Effector memory CD4-positive, alpha-beta T cell (primary cell): ENCODE data around the gene POLR3E.
A peak's percentile ranks its signal among the peaks of the same experiment; 100 is the strongest.

Experiments
- DNase-seq, 3 donors: peaks; one replicate each; pipeline ENCODE4 v3.0.0-alpha.2; 2020
- H3K27ac ChIP-seq: 2 replicates; pipeline ENCODE4 v1.7.0; 2013; ENCODE audit warnings: mild to moderate bottlenecking, low read length, moderate library complexity; ENCODE audit not compliant: insufficient read depth, poor library complexity, severe bottlenecking
- H3K27me3 ChIP-seq: replicated peaks from 2 replicates; pipeline ENCODE4 v1.7.0; 2013; ENCODE audit warnings: mild to moderate bottlenecking, low read length; ENCODE audit not compliant: insufficient read depth, control insufficient read depth, poor library complexity, severe bottlenecking
- H3K36me3 ChIP-seq: 2 replicates; pipeline ENCODE4 v1.7.0; 2013; ENCODE audit warnings: mild to moderate bottlenecking, low read length, moderate library complexity; ENCODE audit not compliant: control insufficient read depth, insufficient read depth
- H3K4me1 ChIP-seq: 2 replicates; pipeline ENCODE4 v1.7.0; 2013; ENCODE audit warnings: low read length, mild to moderate bottlenecking; ENCODE audit not compliant: control insufficient read depth, insufficient read depth, poor library complexity, severe bottlenecking
- H3K4me3 ChIP-seq: 2 replicates; pipeline ENCODE4 v1.7.0; 2013; ENCODE audit warnings: low read length, low read depth, mild to moderate bottlenecking; ENCODE audit not compliant: insufficient read depth, poor library complexity, severe bottlenecking
- H3K9me3 ChIP-seq: 2 replicates; pipeline ENCODE4 v1.7.0; 2013; ENCODE audit warnings: mild to moderate bottlenecking, low read length, moderate library complexity; ENCODE audit not compliant: control insufficient read depth
- total RNA-seq, 3 donors: gene quantifications; one replicate each; lab custom pipeline; 2026; lab: John Stamatoyannopoulos, UW

POLR3E gene, protein sequence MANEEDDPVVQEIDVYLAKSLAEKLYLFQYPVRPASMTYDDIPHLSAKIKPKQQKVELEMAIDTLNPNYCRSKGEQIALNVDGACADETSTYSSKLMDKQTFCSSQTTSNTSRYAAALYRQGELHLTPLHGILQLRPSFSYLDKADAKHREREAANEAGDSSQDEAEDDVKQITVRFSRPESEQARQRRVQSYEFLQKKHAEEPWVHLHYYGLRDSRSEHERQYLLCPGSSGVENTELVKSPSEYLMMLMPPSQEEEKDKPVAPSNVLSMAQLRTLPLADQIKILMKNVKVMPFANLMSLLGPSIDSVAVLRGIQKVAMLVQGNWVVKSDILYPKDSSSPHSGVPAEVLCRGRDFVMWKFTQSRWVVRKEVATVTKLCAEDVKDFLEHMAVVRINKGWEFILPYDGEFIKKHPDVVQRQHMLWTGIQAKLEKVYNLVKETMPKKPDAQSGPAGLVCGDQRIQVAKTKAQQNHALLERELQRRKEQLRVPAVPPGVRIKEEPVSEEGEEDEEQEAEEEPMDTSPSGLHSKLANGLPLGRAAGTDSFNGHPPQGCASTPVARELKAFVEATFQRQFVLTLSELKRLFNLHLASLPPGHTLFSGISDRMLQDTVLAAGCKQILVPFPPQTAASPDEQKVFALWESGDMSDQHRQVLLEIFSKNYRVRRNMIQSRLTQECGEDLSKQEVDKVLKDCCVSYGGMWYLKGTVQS
- 132 to 164 (median 134) reads per million in 3 donors for total RNA-seq

DNA sequence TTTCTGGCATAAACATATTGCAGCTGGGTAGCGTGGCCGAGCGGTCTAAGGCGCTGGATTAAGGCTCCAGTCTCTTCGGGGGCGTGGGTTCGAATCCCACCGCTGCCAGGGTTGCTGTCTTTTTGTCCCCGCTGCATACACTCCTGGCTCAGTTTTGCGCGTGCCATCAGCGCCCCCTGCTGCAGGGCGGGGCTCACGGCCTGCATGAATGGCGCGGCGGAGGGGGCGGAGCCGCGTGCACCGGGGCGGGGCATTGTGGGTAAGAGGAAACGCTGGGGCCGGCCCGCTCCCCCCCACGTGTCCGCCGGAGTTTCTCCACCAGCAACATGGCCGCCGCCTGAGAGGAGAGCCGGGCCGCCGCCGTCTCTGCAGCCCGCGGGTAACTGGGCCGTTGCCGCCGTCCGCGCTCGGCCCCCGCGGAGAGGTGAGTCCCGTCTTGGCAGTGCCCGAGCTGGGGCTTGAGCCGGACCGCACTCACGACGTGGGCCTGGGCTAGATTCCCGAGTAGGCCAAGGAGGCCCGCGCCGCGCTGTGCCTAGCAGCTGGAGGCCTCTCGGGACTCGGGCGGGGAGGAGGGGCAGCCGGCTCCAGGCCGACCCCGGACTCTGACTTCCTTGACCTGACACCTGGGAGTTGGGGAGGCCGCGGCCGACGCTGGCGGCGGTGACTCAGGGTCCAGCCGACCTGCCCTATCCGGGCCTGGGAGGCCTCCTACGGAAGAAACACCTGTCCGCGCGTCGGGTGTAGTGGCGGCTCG is at the start of gene POLR3E:
Gene POLR3E (plus strand): TSS at position 296 of the 757 bp plus-strand sequence. CDS start 5,560 bp downstream, outside the sequence.
- DNase-seq = peak; percentile 99 to 100 (median 100)
- Histone ChIP-seq H3K27me3 (no peaks in the 10 kb centered on the region), H3K36me3 (peaks cover 5% of the 10 kb centered on the region), H3K4me3 (peak within 1 kb of the TSS; percentile 97), H3K27ac (peak within 1 kb of the TSS; percentile 98), H3K9me3 (no peaks in the 10 kb centered on the region), H3K4me1 (peaks cover 14% of the 10 kb centered on the region)

DNA sequence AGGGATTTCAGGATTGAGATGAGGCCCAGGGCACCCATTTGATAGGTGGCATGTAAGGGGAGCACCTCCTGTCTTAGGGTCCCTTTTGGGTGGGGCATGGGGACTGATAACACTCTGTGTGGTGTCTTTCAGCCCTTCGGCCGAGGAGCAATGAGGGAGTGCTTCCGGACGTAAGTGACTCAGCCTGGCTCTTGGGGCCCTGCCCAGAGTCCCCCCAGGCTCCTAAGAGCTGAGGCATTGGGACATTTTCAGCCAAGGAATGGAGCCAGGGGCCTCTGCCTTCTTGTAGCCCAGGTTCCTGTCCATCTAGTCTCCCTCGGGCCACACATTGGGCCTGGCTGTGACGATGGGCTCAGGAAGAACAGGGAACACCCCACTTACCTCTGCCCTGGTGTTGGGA is 46.7 kb upstream of the POLR3E start:
- H3K4me3 ChIP-seq = no peak overlapping the region
- H3K9me3 ChIP-seq = no peaks in the 10 kb centered on the region
- no peak for DNase-seq
- H3K27ac ChIP-seq = no peak overlapping the region
- H3K4me1 ChIP-seq = no peaks in the 10 kb centered on the region
- H3K27me3 ChIP-seq = no peaks in the 10 kb centered on the region
- H3K36me3 ChIP-seq = peaks cover 5% of the 10 kb centered on the region

DNA sequence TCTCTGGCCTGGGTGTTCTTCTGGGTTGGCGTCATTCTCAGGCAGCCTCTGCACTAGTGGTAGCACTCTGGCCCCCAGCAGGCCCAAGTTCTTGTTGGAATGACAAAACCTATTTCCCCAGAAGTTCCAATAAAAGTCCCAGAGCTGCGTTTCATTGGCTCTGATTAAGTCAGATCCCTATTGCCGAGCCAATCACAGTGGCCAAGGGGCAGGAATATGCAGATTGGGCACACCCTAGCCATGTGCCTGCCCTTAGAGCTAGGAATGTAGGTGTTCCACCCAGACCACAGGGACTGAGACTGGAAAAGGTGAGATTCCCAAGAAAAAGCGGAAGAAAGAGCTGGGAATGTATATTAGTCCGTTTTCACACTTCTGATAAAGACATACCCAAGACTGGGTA is 44.9 kb upstream of the POLR3E start:
- H3K27me3 ChIP-seq = no peaks in the 10 kb centered on the region
- no peak overlapping the region for H3K27ac ChIP-seq
- H3K4me3 ChIP-seq = no peak overlapping the region
- no peaks in the 10 kb centered on the region for H3K4me1 ChIP-seq
- H3K36me3 ChIP-seq = peaks cover 14% of the 10 kb centered on the region
- H3K9me3 ChIP-seq = no peaks in the 10 kb centered on the region
- no peak for DNase-seq

GRCh38 chr16:22253272-22253671 is 43.9 kb upstream of the POLR3E start:
- Histone ChIP-seq H3K27ac (no peak overlapping the region), H3K9me3 (no peaks in the 10 kb centered on the region), H3K4me3 (no peak overlapping the region), H3K27me3 (no peaks in the 10 kb centered on the region), H3K4me1 (no peaks in the 10 kb centered on the region), H3K36me3 (peaks cover 23% of the 10 kb centered on the region)
- DNase-seq = no peak

DNA sequence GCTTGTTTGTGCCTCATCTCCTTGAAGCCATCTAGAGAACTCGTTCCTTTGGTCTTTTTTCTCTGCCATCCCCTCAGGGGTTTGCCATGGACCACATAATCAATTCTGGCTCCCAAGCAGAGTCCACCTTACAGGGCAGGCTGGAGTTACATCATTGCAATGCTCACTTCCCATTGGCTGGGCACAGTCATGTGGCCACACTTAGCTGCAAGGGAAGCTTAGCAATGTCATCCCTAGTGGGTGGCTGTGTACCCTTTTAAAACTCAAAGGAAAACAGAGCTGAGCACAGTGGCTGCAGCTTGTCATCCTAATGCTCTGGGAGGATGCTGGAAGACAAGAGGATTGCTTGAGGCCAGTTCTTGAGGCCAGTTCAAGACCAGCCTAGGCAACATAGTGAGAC is 41.9 kb upstream of the POLR3E start:
- DNase-seq = no peak
- H3K27ac ChIP-seq = no peak overlapping the region
- no peaks in the 10 kb centered on the region for H3K9me3 ChIP-seq
- peaks cover 30% of the 10 kb centered on the region for H3K36me3 ChIP-seq
- no peaks in the 10 kb centered on the region for H3K27me3 ChIP-seq
- no peaks in the 10 kb centered on the region for H3K4me1 ChIP-seq
- H3K4me3 ChIP-seq = no peak overlapping the region

- Histone ChIP-seq H3K4me3 (no peak overlapping the region), H3K9me3 (no peaks in the 10 kb centered on the region), H3K36me3 (peaks cover 35% of the 10 kb centered on the region), H3K27me3 (no peaks in the 10 kb centered on the region), H3K27ac (no peak overlapping the region), H3K4me1 (no peaks in the 10 kb centered on the region)
- DNase-seq = no peak
Observed at GRCh38 chr16:22257440-22257839, 39.8 kb upstream of the POLR3E start.

GRCh38 chr16:22260490-22260889 is 36.7 kb upstream of the POLR3E start:
- H3K4me3 ChIP-seq = no peak overlapping the region
- H3K27me3 ChIP-seq = no peaks in the 10 kb centered on the region
- H3K9me3 ChIP-seq = no peaks in the 10 kb centered on the region
- H3K4me1 ChIP-seq = no peaks in the 10 kb centered on the region
- peaks cover 30% of the 10 kb centered on the region for H3K36me3 ChIP-seq
- H3K27ac ChIP-seq = no peak overlapping the region
- DNase-seq = no peak

- H3K9me3 ChIP-seq = no peaks in the 10 kb centered on the region
- peaks cover 20% of the 10 kb centered on the region for H3K36me3 ChIP-seq
- no peak overlapping the region for H3K4me3 ChIP-seq
- H3K27me3 ChIP-seq = no peaks in the 10 kb centered on the region
- no peak for DNase-seq
- no peak overlapping the region for H3K27ac ChIP-seq
- H3K4me1 ChIP-seq = no peaks in the 10 kb centered on the region
Observed at GRCh38 chr16:22262460-22262859, 34.7 kb upstream of the POLR3E start.

- Histone ChIP-seq H3K4me1 (no peaks in the 10 kb centered on the region), H3K36me3 (peaks cover 15% of the 10 kb centered on the region), H3K27me3 (no peaks in the 10 kb centered on the region), H3K27ac (no peak overlapping the region), H3K4me3 (no peak overlapping the region), H3K9me3 (no peaks in the 10 kb centered on the region)
- no peak for DNase-seq
Observed at GRCh38 chr16:22264786-22265185, 32.4 kb upstream of the POLR3E start.
